ENCODE data around the gene ZNF691.

DNA sequence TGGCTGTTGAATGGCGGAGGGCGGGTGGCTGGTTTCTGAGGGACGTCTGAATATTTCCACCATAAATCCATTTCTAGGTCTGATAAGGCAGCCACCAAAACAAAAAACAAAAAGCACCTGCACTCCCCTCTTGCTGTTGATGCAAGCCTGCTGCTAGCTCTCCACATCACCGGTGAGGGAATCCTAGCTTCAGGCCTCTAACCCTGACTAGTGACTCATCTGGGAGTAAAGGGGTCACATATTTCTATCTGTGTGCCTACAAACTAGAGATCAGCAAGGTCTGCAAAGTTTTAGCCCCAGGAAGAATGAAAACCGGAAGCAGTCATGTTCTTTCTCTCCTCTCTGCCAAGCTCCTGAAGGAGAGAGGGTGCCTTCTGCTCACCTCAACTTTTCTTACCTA lies 39.8 kb upstream of the ZNF691 start:
- TF ChIP-seq EZH2phosphoT487 (IDR thresholded peaks at IDR 0.05; ENCODE audit: low read depth, severe bottlenecking, unreplicated experiment) = no peak
- TF ChIP-seq, protein P1, sequence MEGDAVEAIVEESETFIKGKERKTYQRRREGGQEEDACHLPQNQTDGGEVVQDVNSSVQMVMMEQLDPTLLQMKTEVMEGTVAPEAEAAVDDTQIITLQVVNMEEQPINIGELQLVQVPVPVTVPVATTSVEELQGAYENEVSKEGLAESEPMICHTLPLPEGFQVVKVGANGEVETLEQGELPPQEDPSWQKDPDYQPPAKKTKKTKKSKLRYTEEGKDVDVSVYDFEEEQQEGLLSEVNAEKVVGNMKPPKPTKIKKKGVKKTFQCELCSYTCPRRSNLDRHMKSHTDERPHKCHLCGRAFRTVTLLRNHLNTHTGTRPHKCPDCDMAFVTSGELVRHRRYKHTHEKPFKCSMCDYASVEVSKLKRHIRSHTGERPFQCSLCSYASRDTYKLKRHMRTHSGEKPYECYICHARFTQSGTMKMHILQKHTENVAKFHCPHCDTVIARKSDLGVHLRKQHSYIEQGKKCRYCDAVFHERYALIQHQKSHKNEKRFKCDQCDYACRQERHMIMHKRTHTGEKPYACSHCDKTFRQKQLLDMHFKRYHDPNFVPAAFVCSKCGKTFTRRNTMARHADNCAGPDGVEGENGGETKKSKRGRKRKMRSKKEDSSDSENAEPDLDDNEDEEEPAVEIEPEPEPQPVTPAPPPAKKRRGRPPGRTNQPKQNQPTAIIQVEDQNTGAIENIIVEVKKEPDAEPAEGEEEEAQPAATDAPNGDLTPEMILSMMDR (IDR thresholded peaks at IDR 0.05; ENCODE audit: poor library complexity) = no peak
